ENCODE measurements around the gene MCM3AP.
"Not testable (repeated sequence)": the region's sequence is repeated elsewhere in the genome, so short reads cannot be mapped to it uniquely, and the experiment has no call there.

The MCM3AP gene

GRCh38 chr21:46241577-46241976, 43.8 kb downstream of the MCM3AP start:
- DNase-seq (ENCODE audit: low spot score), result not testable (repeated sequence)

DNA sequence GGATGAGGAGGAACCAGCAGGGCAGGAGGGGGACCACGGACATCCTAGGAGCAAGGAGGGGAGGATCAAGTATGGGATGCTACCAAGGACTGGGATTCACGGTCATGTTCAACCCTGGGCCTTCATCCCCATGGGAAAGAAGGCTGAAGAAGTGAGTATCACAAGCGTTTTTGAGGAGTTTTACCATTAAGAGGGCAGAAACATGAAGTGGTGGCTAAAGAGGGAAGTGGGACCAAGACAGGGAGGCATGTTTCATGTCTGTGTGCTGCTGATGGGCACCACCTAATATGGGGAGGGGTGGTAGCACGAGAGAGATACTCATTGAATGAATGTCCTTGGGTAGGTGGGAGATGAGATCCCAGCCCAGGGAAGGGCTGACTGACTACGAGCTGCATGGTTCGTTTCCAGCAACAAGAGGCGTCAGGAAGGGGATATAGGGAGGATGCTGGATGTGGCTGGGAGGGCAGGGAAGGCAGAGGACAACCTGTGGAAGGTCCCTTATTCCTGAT, 45.5 kb downstream of the MCM3AP start:
- DNase-seq (ENCODE audit: low spot score), result no peak

GRCh38 chr21:46237474-46237873, 47.9 kb downstream of the MCM3AP start:
- no peak for DNase-seq (ENCODE audit: low spot score)

- no peak for DNase-seq (ENCODE audit: low spot score)
Measured at GRCh38 chr21:46234436-46234950, 50.9 kb downstream of the MCM3AP start.

DNA sequence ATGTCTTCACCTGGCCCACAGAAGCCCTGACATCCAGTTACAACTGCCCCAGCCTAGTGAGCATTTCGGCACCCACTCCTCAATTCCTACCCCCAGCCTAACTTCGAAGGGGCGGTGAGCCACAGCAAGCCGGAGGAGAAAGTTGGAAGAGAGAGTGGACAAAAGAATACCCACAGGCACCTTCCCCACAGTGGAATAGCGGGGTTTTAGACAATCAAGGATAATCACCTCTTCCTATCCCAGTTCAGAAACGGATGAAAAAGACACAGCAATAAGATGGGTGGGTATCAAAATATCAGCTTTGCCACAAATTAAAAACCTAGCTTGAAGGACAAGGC, 55.5 kb downstream of the MCM3AP start:
- DNase-seq (ENCODE audit: low spot score), result no peak

- no peak for DNase-seq (ENCODE audit: low spot score)
Measured at GRCh38 chr21:46229133-46229922, 56.1 kb downstream of the MCM3AP start.

GRCh38 chr21:46228345-46229051, 56.9 kb downstream of the MCM3AP start, which contains the start of gene LSS:
LSS (minus strand) TSS chr21:46228774; CDS start chr21:46228745, 29 bp downstream.
- peak; percentile 98 for DNase-seq (ENCODE audit: low spot score)

DNA sequence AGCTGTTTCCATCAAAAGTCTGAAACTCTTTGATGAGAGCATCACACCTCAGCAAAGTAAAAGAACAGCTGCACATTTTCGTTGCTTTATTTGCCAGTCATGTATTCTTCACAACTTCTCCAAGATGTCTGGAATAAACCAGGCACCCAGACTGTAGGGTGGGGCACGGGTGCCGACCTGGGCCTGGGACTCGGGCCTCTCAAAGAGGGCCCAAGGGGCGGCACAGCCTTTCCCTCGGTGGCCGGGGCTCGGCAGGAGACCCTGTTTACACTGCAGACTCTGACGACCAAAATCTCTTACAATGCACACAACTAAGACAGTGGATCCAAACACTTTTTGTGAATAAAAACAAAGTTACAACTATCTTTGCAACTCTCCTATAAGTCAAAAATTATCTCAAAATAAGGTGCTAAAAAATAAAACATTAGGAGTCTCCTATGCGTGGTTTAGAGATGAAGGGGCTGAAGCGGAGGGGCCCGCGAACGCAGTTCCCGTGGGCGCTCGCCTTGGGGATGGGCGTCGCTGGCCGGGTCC, 57.5 kb downstream of the MCM3AP start:
- DNase-seq (ENCODE audit: low spot score), result peak; percentile 44

DNA sequence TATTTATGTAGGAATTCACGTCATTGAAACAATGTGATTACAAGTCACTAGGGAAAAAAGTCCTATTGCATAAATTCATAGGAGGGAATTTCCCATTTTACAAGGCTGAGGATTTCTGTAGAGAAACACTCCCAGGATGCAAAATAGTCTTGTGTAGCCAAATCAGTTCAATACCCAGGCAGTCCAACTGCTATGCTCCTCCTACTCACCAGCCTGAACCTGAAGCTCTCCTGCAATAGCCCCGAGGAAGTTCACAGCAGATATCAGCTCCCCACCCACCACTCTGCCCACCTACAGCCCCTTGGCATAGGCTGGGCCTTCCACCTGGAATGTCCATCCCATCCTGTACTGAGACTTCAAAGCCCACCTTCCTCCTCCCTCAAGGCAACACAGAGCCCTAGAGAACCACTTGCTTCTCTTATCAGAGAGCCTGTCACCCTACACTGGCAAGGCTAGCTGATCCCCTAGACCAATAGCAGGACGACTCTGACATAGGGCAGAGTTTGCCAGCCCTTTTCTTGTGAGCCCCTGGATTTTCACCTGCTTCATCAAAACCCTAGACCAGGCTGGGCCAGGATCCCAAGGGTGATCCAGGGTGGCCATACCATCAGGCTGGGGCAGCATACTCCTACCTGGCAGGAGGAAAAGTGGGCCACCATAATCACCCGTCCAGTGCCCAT, 58.4 kb downstream of the MCM3AP start:
- DNase-seq (ENCODE audit: low spot score), result peak; percentile 68

DNA sequence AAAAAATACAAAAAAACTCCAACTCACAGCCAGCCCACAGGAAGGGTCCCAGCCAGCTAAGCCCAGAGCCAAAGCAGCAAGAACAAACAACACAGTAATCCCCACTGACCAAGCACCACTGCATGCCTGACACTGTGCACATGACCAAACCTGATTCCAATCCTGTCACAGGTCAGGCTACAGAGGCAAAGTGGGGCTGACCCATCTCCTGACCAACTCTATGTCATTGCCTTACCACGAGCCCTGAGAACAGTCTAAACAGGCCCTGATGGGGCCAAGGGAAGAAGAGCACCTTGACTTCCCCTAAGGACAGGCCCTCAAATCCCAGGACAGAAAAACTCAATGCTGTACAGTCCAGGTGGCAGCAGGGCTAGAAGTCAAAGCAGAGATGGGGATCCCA, 59.3 kb downstream of the MCM3AP start:
- DNase-seq (ENCODE audit: low spot score), result no peak

DNA sequence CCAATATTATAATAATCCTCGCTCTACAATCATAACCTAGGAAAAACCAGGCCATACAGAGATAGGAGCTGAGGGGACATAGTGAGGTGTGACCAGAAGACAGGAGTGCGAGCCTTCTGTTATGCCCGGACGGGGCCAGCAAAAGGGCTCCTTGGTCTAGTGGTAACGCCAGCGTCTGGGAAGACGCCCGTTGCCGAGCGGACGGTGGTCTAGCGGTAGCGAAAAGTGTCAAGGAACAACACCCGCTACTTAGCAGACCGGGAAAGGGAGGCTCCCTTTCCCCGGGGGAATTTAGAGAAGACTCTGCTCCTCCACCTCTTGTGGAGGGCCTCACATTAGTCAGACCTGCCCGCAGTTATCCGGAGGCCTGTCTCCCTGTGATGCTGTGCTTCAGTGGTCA, 61.8 kb downstream of the MCM3AP start:
- DNase-seq (ENCODE audit: low spot score), result not testable (repeated sequence)

- no peak for DNase-seq (ENCODE audit: low spot score)
Measured at GRCh38 chr21:46223217-46223616, 62.2 kb downstream of the MCM3AP start.

- DNase-seq (ENCODE audit: low spot score), result no peak
Measured at GRCh38 chr21:46222436-46223116, 62.8 kb downstream of the MCM3AP start.

DNA sequence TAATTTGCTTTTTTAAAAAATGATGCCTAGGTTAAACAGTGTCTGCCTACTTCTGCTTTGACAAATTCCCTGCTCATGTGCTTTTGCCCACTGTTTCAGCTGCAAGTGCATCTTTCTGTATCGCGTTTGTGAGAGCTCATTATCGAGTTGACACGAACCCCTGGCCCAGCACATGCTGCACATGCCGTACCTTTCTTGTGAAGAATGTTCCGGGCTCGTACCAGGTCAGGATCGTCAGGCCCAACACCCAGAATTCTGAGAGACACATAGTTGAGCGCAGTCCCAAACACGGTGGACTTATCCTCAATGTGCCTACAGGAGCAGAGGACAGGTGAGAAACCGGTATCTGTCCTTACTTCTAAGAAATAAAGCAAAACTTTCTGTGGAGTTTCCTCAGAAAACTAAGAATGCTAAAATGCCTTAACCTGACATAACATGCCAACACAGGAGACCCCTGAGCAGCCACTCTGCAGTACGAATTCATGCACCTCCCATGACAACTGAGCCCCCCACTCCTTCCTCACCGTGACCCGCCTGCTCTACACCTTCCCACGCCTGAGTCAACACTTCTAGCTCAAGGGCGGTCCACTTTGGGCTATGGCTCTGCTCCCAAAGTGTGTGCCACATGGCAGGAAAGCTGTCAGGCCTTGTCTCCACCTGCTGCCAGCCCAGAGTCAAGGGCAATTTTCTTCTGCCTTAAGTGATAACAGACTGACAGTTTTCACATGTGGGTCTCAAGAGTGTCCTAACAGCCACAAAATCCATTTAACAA, 63.6 kb downstream of the MCM3AP start:
- DNase-seq (ENCODE audit: low spot score), result no peak

- no peak for DNase-seq (ENCODE audit: low spot score)
Measured at GRCh38 chr21:46220847-46221246, 64.6 kb downstream of the MCM3AP start.

DNA sequence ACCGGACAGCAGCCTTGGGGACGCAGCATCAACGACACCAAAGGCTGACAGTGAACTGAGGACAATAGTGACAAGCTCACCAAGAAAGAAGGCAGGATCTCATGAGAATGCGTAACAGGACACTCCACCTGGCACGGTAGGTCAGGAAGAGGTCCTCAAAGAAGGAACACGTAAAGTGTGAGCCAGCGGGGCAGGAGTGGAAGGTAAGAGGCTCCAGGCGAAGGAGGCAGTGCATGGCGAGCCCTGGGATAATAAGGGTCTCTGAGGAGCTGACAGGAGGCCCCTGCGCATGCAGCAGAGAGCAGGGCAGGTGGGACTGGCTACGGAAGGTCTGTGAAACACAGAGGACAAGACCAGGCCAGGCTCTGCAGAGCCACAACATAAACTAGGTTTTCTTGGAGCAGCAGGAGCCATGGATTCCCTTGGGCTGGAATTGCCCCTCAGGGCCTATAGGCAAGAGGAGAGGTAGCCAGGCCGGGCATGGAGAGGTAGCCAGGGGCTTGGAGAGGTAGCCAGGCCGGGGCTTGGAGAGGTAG, 65.1 kb downstream of the MCM3AP start:
- no peak for DNase-seq (ENCODE audit: low spot score)

- DNase-seq (ENCODE audit: low spot score), result no peak
Measured at GRCh38 chr21:46219591-46220239, 65.7 kb downstream of the MCM3AP start.

DNA sequence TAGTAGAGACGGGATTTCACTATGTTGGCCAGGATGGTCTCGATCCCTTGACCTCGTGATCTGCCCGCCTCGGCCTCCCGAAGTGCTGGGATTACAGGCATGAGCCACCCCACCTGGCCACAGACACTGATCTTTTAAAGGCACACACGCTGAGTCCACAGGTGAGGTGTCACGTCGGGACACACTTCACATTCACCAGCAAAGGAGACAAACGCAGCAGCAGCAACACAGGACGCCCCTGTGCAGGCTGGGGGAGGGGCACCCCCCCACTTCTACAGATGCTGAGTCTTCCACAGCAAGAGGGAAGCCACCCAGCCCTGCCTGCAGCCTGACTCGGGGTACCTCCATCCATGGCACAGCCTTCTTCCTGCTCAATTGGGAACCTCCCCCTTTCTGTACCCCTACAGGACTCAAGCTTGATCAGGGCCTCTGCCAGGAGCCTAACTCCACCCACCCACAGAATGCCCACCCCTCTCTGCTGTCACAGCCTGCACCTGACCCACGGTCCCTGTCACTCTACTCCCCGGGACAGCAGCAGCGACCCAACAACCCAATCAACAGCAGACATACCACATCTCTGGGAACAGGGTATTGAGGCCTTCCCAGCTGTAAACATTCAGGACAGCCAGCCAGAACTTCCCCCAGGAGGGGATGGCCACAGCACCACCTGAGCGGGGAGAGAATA, 66.4 kb downstream of the MCM3AP start:
- DNase-seq (ENCODE audit: low spot score), result no peak

- DNase-seq (ENCODE audit: low spot score), result no peak
Measured at GRCh38 chr21:46217511-46218196, 67.8 kb downstream of the MCM3AP start.

Measured in NAMALWA (cell line).